H9 (cell line): ENCODE data around the gene IAH1. TPM values are rescaled to one million over a fixed set of nuclear protein-coding genes. Genes with fewer than 3 reads are reported as not detected.

ENCODE experiments used
- DNase-seq: peaks from one replicate; pipeline ENCODE4 v3.0.0-alpha.2; 2017
- H2AFZ ChIP-seq: one replicate; pipeline ENCODE4 v1.6.1; 2013; ENCODE audit warnings: mild to moderate bottlenecking, low read length, control low read depth, moderate library complexity
- H2AK5ac ChIP-seq: 2 replicates; pipeline ENCODE4 v1.6.1; 2013; ENCODE audit warnings: low read length, control low read depth, mixed read lengths; ENCODE audit not compliant: insufficient read length
- H2BK120ac ChIP-seq: one replicate; pipeline ENCODE4 v1.6.1; 2013; ENCODE audit warnings: low read depth, mild to moderate bottlenecking, low read length, control low read depth, inconsistent platforms; ENCODE audit not compliant: poor library complexity, severe bottlenecking
- H2BK12ac ChIP-seq: 2 replicates; pipeline ENCODE4 v1.6.1; 2013; ENCODE audit warnings: low read length, control low read depth, mixed read lengths, low read depth; ENCODE audit not compliant: insufficient read length
- H2BK15ac ChIP-seq: 2 replicates; pipeline ENCODE4 v1.6.1; 2013; ENCODE audit warnings: low read depth, low read length, control low read depth
- H2BK20ac ChIP-seq: one replicate; pipeline ENCODE4 v1.6.1; 2013; ENCODE audit warnings: low read depth, mild to moderate bottlenecking, low read length, control low read depth, inconsistent platforms; ENCODE audit not compliant: poor library complexity, severe bottlenecking
- H2BK5ac ChIP-seq: 2 replicates; pipeline ENCODE4 v1.6.1; 2013; ENCODE audit warnings: low read length, control low read depth, mixed read lengths; ENCODE audit not compliant: insufficient read length
- H3K14ac ChIP-seq: 2 replicates; pipeline ENCODE4 v1.6.1; 2013; ENCODE audit warnings: low read length, control low read depth; ENCODE audit not compliant: insufficient read depth
- H3K18ac ChIP-seq: 2 replicates; pipeline ENCODE4 v1.6.1; 2013; ENCODE audit warnings: low read depth, mild to moderate bottlenecking, mixed read lengths, low read length, control low read depth; ENCODE audit not compliant: insufficient read length
- H3K23ac ChIP-seq: 2 replicates; pipeline ENCODE4 v1.6.1; 2013; ENCODE audit warnings: low read length, control low read depth, mixed read lengths, low read depth; ENCODE audit not compliant: insufficient read length
- H3K23me2 ChIP-seq: 2 replicates; pipeline ENCODE4 v1.6.1; 2013; ENCODE audit warnings: low read depth, mild to moderate bottlenecking, mixed read lengths, low read length, control low read depth; ENCODE audit not compliant: insufficient read length, poor library complexity, severe bottlenecking
- H3K27ac ChIP-seq: 2 replicates; pipeline ENCODE4 v1.5.1; 2013; ENCODE audit warnings: low read length, control low read depth, mixed read lengths, low read depth; ENCODE audit not compliant: insufficient read length
- H3K27me3 ChIP-seq: 2 replicates; pipeline ENCODE4 v1.6.1; 2013; ENCODE audit warnings: low read length, control low read depth, inconsistent platforms; ENCODE audit not compliant: insufficient read depth
- H3K4ac ChIP-seq: 2 replicates; pipeline ENCODE4 v1.6.1; 2013; ENCODE audit warnings: low read depth, mild to moderate bottlenecking, control low read depth, inconsistent platforms, low read length, moderate library complexity
- H3K4me1 ChIP-seq: 2 replicates; pipeline ENCODE4 v1.6.1; 2013; ENCODE audit warnings: low read length, control low read depth, inconsistent platforms; ENCODE audit not compliant: insufficient read depth
- H3K4me2 ChIP-seq: 2 replicates; pipeline ENCODE4 v1.6.1; 2013; ENCODE audit warnings: low read length, control low read depth, mixed read lengths; ENCODE audit not compliant: insufficient read length, insufficient read depth
- H3K56ac ChIP-seq: 2 replicates; pipeline ENCODE4 v1.6.1; 2013; ENCODE audit warnings: low read depth, mild to moderate bottlenecking, mixed read lengths, low read length, control low read depth; ENCODE audit not compliant: insufficient read length
- H3K79me1 ChIP-seq: 2 replicates; pipeline ENCODE4 v1.6.1; 2013; ENCODE audit warnings: low read depth, mild to moderate bottlenecking, moderate library complexity, low read length, control low read depth, inconsistent platforms; ENCODE audit not compliant: insufficient read depth, poor library complexity, severe bottlenecking
- H3K79me2 ChIP-seq: 2 replicates; pipeline ENCODE4 v1.6.1; 2013; ENCODE audit warnings: low read length, control low read depth, inconsistent platforms; ENCODE audit not compliant: insufficient read depth
- H3K9ac ChIP-seq: 2 replicates; pipeline ENCODE4 v1.6.1; 2013; ENCODE audit warnings: low read length, control low read depth, mixed read lengths; ENCODE audit not compliant: insufficient read length; ENCODE audit errors: extremely low read depth
- H3K9me3 ChIP-seq: one replicate; pipeline ENCODE4 v1.6.1; 2013; ENCODE audit warnings: low read depth, low read length, inconsistent platforms; ENCODE audit not compliant: control insufficient read depth
- H3T11ph ChIP-seq: one replicate; pipeline ENCODE4 v1.6.1; 2013; ENCODE audit warnings: mild to moderate bottlenecking, low read length, control low read depth, inconsistent platforms
- H4K20me1 ChIP-seq: one replicate; pipeline ENCODE4 v1.6.1; 2013; ENCODE audit not compliant: control insufficient read depth, insufficient read length, insufficient read depth
- H4K5ac ChIP-seq: 2 replicates; pipeline ENCODE4 v1.6.1; 2013; ENCODE audit warnings: low read depth, mild to moderate bottlenecking, mixed read lengths, low read length, control low read depth; ENCODE audit not compliant: insufficient read length
- H4K8ac ChIP-seq: replicated peaks from 2 replicates; pipeline ENCODE4 v1.6.1; 2013; ENCODE audit warnings: low read length, control low read depth, mixed read lengths, low read depth; ENCODE audit not compliant: insufficient read length
- H4K91ac ChIP-seq: 2 replicates; pipeline ENCODE4 v1.6.1; 2013; ENCODE audit warnings: low read depth, mild to moderate bottlenecking, moderate library complexity, mixed read lengths, low read length, control low read depth; ENCODE audit not compliant: insufficient read length
- H3K27ac Mint-ChIP-seq, 3 experiments: 2 replicates in 2 of 3; 3 replicates in 1 of 3; pipeline ENCODE4 v1.8.0; 2020 to 2021; ENCODE audit warnings: mixed read lengths in 3 of 3, mild to moderate bottlenecking in 1 of 3, moderate library complexity in 1 of 3
- H3K27me3 Mint-ChIP-seq: 2 replicates; pipeline ENCODE4 v1.8.0; 2021; ENCODE audit warnings: low read depth, mild to moderate bottlenecking, moderate library complexity, mixed read lengths
- H3K36me3 Mint-ChIP-seq, 3 experiments: 2 replicates in 2 of 3; 3 replicates in 1 of 3; pipeline ENCODE4 v1.8.0; 2020 to 2021; ENCODE audit warnings: low read depth in 3 of 3, mixed read lengths in 3 of 3; ENCODE audit not compliant: insufficient read depth in 1 of 3
- H3K4me1 Mint-ChIP-seq, 2 experiments: 2 replicates each; pipeline ENCODE4 v1.8.0; 2020; ENCODE audit warnings: mixed read lengths in 2 of 2
- H3K4me3 Mint-ChIP-seq, 2 experiments: 2 replicates in 1 of 2; 3 replicates in 1 of 2; pipeline ENCODE4 v1.8.0; 2020 to 2021; ENCODE audit warnings: mild to moderate bottlenecking in 2 of 2, mixed read lengths in 2 of 2, moderate library complexity in 1 of 2
- H3K9me3 Mint-ChIP-seq, 2 experiments: 2 replicates in 1 of 2; 3 replicates in 1 of 2; pipeline ENCODE4 v1.8.0; 2020; ENCODE audit warnings: mild to moderate bottlenecking in 2 of 2, mixed read lengths in 2 of 2, moderate library complexity in 1 of 2
- WGBS: extraction: QIAGEN DNeasy Blood & Tissue Kit; methylation state at CpG from one replicate; pipeline ENCODE4 v1.1.7; 2013; ENCODE audit warnings: missing lambda C conversion rate, low lambda C conversion rate, mixed read lengths; ENCODE audit not compliant: insufficient read length; ENCODE audit errors: extremely low coverage; 5-methylcytosine and 5-hydroxymethylcytosine counted together
- total RNA-seq: library from RNA; stranded (reverse); gene quantifications from 2 replicates; pipeline ENCODE4 v1.2.1, GENCODE V29; 2021
- TF ChIP-seq, protein P1 (sequence below): fragments of 200-600 bp; sonication (generic); conservative IDR thresholded peaks from 3 replicates; pipeline ENCODE4 v1.8.0; 2021; ENCODE audit warnings: antibody characterized with exemption, mild to moderate bottlenecking

The IAH1 gene
- total RNA-seq, 1 experiment from 2014 or later = 25.6 TPM

DNA sequence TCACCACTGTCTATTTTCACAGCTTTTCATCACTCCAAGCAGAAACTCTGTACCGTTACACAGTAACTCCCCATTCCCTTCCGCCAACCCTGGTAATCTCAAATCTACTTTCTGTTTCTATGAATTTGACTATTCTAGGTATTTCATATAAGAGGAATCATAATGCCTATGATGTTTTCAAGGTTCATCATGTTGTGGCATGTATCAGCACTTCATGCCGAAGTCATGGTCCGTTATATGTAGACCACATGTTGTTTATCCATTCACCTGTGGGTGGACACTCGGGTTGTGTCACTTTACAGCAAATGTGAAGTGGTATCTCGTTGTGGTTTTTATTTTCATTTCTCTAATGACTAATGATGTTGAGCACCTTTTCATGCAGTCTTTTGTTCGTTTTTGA lies 29.3 kb upstream of the IAH1 start:
- H3T11ph ChIP-seq = no peak overlapping the region
- no peak overlapping the region for H3K56ac ChIP-seq
- no peak overlapping the region for H3K23ac ChIP-seq
- no peak overlapping the region for H2AK5ac ChIP-seq
- H4K5ac ChIP-seq = no peak overlapping the region
- no peak overlapping the region for H2BK5ac ChIP-seq
- no peak overlapping the region for H2BK15ac ChIP-seq
- H3K9me3 Mint-ChIP-seq = no peaks in the 10 kb centered on the region
- DNase-seq = no peak
- TF ChIP-seq, protein P1, sequence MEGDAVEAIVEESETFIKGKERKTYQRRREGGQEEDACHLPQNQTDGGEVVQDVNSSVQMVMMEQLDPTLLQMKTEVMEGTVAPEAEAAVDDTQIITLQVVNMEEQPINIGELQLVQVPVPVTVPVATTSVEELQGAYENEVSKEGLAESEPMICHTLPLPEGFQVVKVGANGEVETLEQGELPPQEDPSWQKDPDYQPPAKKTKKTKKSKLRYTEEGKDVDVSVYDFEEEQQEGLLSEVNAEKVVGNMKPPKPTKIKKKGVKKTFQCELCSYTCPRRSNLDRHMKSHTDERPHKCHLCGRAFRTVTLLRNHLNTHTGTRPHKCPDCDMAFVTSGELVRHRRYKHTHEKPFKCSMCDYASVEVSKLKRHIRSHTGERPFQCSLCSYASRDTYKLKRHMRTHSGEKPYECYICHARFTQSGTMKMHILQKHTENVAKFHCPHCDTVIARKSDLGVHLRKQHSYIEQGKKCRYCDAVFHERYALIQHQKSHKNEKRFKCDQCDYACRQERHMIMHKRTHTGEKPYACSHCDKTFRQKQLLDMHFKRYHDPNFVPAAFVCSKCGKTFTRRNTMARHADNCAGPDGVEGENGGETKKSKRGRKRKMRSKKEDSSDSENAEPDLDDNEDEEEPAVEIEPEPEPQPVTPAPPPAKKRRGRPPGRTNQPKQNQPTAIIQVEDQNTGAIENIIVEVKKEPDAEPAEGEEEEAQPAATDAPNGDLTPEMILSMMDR = no peak
- no peak overlapping the region for H3K4ac ChIP-seq
- H2AFZ ChIP-seq = no peak overlapping the region
- no peak overlapping the region for H2BK20ac ChIP-seq
- H3K4me1 Mint-ChIP-seq = no peaks in the 10 kb centered on the region
- no peak overlapping the region for H3K9ac ChIP-seq
- H4K20me1 ChIP-seq = no peaks in the 10 kb centered on the region
- no peak overlapping the region for H3K14ac ChIP-seq
- no peak overlapping the region for H3K4me2 ChIP-seq
- no peak overlapping the region for H3K18ac ChIP-seq
- no peaks in the 10 kb centered on the region for H3K4me1 ChIP-seq
- no peaks in the 10 kb centered on the region for H3K79me2 ChIP-seq
- no peaks in the 10 kb centered on the region for H3K27me3 ChIP-seq
- peaks cover 44 to 75% (median 63%) of the 10 kb centered on the region in 3 experiments; a peak in 6 of 7 replicates for H3K36me3 Mint-ChIP-seq
- no peak overlapping the region for H2BK12ac ChIP-seq
- no peak overlapping the region for H3K27ac ChIP-seq
- H4K8ac ChIP-seq = no peak overlapping the region
- no peak overlapping the region for H3K27ac Mint-ChIP-seq
- WGBS = no CpG with 5 or more reads among the region's 7 CpGs
- no peaks in the 10 kb centered on the region for H3K9me3 ChIP-seq
- no peaks in the 10 kb centered on the region for H3K79me1 ChIP-seq
- H2BK120ac ChIP-seq = no peak overlapping the region
- H3K23me2 ChIP-seq = no peaks in the 10 kb centered on the region
- no peak overlapping the region for H3K4me3 Mint-ChIP-seq
- H3K27me3 Mint-ChIP-seq = no peaks in the 10 kb centered on the region
- no peak overlapping the region for H4K91ac ChIP-seq
